ENCODE measurements around the gene GALNT10. TPM values are rescaled to one million over a fixed set of nuclear protein-coding genes. Genes with fewer than 3 reads are reported as not detected.

GALNT10 gene
- total and polyA plus RNA-seq, 12 donors, result 3.1 to 19.0 (median 11.7) TPM

DNA sequence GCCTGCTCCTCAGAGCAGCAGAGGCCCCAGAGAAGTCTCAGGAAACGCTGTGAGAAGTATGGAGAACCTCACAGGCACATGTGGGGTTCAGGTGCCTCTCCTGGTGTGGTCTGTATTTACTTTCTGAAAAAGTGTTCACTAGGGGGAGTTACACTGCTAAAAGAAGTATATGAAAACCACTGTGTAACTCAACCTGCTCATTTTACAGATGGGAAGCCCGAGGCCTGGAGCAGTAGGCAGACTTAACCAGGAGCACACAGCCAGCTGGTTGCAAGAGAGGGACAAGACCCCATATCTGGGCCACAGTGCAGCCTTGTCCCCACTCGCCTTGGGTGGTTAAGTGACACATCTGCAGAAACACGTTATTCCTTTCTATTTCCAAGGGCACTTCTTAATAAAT lies 142.5 kb downstream of the GALNT10 start:
- Histone ChIP-seq H3K36me3 (peaks cover 0 to 73% (median 0%) of the 10 kb centered on the region in 9 donors), H3K4me3 (no peak overlapping the region), H3K27ac (peak overlapping the region in 1 of 10 donors; percentile 51), H3K4me1 (peaks cover 0 to 10% (median 0%) of the 10 kb centered on the region in 9 donors), H3K9me3 (no peaks in the 10 kb centered on the region), H3K27me3 (no peaks in the 10 kb centered on the region)
- ATAC-seq (no peak), DNase-seq (no peak)
- intact Hi-C loops (cut with DNase I), result no loop called here
- WGBS, 2 donors, result 96 to 98% methylated on average over 4 of the region's 4 CpGs
- TF ChIP-seq, protein P1, sequence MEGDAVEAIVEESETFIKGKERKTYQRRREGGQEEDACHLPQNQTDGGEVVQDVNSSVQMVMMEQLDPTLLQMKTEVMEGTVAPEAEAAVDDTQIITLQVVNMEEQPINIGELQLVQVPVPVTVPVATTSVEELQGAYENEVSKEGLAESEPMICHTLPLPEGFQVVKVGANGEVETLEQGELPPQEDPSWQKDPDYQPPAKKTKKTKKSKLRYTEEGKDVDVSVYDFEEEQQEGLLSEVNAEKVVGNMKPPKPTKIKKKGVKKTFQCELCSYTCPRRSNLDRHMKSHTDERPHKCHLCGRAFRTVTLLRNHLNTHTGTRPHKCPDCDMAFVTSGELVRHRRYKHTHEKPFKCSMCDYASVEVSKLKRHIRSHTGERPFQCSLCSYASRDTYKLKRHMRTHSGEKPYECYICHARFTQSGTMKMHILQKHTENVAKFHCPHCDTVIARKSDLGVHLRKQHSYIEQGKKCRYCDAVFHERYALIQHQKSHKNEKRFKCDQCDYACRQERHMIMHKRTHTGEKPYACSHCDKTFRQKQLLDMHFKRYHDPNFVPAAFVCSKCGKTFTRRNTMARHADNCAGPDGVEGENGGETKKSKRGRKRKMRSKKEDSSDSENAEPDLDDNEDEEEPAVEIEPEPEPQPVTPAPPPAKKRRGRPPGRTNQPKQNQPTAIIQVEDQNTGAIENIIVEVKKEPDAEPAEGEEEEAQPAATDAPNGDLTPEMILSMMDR (IDR thresholded peaks at IDR 0.05), result no peak

DNA sequence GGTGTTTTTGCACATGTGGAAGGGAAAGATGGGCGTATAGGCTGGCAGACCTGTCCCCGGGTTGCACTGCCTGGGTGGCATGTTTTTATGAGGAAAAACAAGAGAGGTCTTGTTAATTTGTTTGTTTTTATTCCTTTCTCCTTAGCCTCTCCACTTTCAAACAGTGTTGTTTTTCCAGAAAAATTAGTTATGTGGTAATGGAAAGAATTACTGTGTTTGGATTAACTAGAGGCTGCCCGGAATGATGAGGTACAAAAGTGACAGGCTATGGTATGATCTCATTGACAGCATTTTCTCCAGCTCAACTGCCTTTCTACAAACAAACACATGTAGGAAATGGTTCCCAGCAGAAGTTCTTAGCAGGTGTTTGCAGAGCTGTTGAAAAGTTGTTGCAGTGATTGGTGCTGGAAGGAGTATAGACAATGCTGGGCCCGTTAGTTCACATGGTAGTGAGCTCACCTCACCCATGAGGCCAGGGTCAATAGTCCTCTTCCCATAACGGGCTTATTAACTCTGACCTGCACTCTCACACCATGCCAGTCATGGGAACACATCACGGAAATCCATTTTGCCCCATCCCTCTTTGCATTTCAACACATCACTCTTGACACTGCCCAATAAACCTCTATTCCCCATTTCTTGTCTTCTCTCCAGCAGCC lies 144.0 kb downstream of the GALNT10 start:
- no peak overlapping the region for H3K4me3 ChIP-seq
- no peaks in the 10 kb centered on the region for H3K9me3 ChIP-seq
- WGBS, 2 donors, result 90 to 91% methylated on average over 6 of the region's 6 CpGs
- ATAC-seq (peak in 4 of 8 donors; percentile 20 to 66 (median 60)), DNase-seq (no peak)
- peaks cover 0 to 10% (median 0%) of the 10 kb centered on the region in 9 donors for H3K4me1 ChIP-seq
- H3K27ac ChIP-seq, result peak overlapping the region in 5 of 10 donors; percentile 21 to 61 (median 51)
- TF ChIP-seq, protein P1 (IDR thresholded peaks at IDR 0.05), result no peak
- H3K36me3 ChIP-seq, result peaks cover 0 to 75% (median 0%) of the 10 kb centered on the region in 9 donors
- no peaks in the 10 kb centered on the region for H3K27me3 ChIP-seq
- intact Hi-C loops (cut with DNase I), result no loop called here

DNA sequence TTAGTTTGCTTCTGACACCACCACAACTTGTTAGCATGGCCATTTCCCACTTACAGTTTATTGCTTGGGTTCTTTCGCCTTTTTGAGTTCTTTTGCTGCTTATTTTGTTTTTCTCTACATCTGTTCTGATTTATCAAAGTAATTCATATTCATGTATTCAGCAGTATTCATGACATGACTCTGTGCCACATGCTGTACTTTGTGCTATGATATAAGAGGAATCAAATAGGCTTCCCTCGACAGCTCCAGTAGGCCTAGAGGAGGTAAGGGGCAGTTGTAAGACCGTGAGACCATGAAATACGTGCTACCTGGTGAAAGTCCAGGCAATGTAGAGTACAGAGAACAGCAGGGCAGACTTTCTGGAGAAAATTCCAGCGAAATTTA lies 144.5 kb downstream of the GALNT10 start:
- TF ChIP-seq, protein P1 (IDR thresholded peaks at IDR 0.05), result no peak
- peaks cover 0 to 15% (median 0%) of the 10 kb centered on the region in 9 donors for H3K4me1 ChIP-seq
- H3K27me3 ChIP-seq, result no peaks in the 10 kb centered on the region
- peaks cover 0 to 70% (median 0%) of the 10 kb centered on the region in 9 donors for H3K36me3 ChIP-seq
- no peaks in the 10 kb centered on the region for H3K9me3 ChIP-seq
- DNase-seq, result no peak
- 90 to 93% methylated on average over 5 of the region's 5 CpGs for WGBS, 2 donors
- intact Hi-C loops (cut with DNase I), result no loop called here
- H3K4me3 ChIP-seq, result no peak overlapping the region
- H3K27ac ChIP-seq, result peak overlapping the region in 3 of 10 donors; percentile 0 to 57 (median 51)
- ATAC-seq, result peak in 2 of 8 donors; percentile 9 to 39

DNA sequence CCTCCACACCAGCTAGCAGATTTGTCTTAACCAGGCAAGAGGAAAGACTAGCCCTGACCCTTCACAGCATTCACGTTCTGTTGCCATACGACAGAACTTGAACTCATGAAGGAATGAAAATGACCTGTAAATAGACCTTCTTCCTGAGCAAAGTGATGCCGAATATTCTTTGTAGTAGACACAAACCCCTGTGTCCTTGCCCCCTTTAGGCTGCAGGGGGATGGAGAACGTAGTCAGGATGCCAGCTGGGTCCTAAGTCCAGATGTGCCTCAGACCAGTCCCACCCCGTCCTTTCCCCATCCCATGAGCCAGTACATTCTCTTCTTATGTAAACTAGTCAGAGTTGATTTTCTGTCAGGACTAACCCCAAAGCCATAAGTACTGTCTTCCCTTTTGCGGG lies 151.1 kb downstream of the GALNT10 start:
- 96% methylated on average over 6 of the region's 6 CpGs for WGBS, 2 donors
- intact Hi-C loops (cut with DNase I), result no loop called here
- Histone ChIP-seq H3K27ac (no peak overlapping the region), H3K9me3 (no peaks in the 10 kb centered on the region), H3K27me3 (no peaks in the 10 kb centered on the region), H3K36me3 (peaks cover 0 to 18% (median 0%) of the 10 kb centered on the region in 9 donors), H3K4me3 (no peak overlapping the region), H3K4me1 (peaks cover 0 to 23% (median 2%) of the 10 kb centered on the region in 9 donors)
- no peak for DNase-seq
- ATAC-seq, result no peak
- TF ChIP-seq, protein P1 (IDR thresholded peaks at IDR 0.05), result no peak

Measured in heart right ventricle (tissue), 16 donors.